Measurements from ENCODE around the gene CA10. TPM values are rescaled to one million over a fixed set of nuclear protein-coding genes. Genes with fewer than 3 reads are reported as not detected.

CA10 gene
- total and polyA plus RNA-seq, 2 donors (not counting 1 experiment from before 2014, with no cell fraction given) = not detected

GRCh38 chr17:52027081-52027480 is 131.4 kb downstream of the CA10 start:
- H2AFZ ChIP-seq (ENCODE audit: low read length) = no peak overlapping the region
- no peaks in the 10 kb centered on the region for H3K27me3 ChIP-seq (ENCODE audit: control insufficient read depth, insufficient read depth, low read length)
- no peak overlapping the region for H3K4me3 ChIP-seq (replicated peaks in 1 of 4; ENCODE audit: control extremely low read depth in 1 of 4, insufficient read depth in 1 of 4, low read depth in 3 of 4, low read length in 4 of 4)
- H3K9ac ChIP-seq (ENCODE audit: insufficient read depth, low read length) = no peak overlapping the region
- no peaks in the 10 kb centered on the region for H3K4me1 ChIP-seq (ENCODE audit: control insufficient read depth, extremely low read depth, insufficient read depth, low read length)
- H4K20me1 ChIP-seq (ENCODE audit: control insufficient read depth, extremely low read depth, insufficient read depth, low read length) = no peaks in the 10 kb centered on the region
- H3K27ac ChIP-seq (ENCODE audit: insufficient read depth, low read length) = no peak overlapping the region
- no peaks in the 10 kb centered on the region for H3K36me3 ChIP-seq (ENCODE audit: control insufficient read depth, insufficient read depth, low read length)
- no peaks in the 10 kb centered on the region for H3K9me3 ChIP-seq (ENCODE audit: control insufficient read depth, insufficient read depth, low read depth, low read length)
- no peak overlapping the region for H3K4me2 ChIP-seq (ENCODE audit: extremely low read depth, insufficient read depth, low read length)
- DNase-seq (ENCODE audit: low read depth in 2 of 2) = peak in 1 of 2 donors; percentile 6
- TF ChIP-seq EZH2 (IDR thresholded peaks at IDR 0.05; ENCODE audit: low read length, missing control alignments) = no peak
- TF ChIP-seq, protein P1, sequence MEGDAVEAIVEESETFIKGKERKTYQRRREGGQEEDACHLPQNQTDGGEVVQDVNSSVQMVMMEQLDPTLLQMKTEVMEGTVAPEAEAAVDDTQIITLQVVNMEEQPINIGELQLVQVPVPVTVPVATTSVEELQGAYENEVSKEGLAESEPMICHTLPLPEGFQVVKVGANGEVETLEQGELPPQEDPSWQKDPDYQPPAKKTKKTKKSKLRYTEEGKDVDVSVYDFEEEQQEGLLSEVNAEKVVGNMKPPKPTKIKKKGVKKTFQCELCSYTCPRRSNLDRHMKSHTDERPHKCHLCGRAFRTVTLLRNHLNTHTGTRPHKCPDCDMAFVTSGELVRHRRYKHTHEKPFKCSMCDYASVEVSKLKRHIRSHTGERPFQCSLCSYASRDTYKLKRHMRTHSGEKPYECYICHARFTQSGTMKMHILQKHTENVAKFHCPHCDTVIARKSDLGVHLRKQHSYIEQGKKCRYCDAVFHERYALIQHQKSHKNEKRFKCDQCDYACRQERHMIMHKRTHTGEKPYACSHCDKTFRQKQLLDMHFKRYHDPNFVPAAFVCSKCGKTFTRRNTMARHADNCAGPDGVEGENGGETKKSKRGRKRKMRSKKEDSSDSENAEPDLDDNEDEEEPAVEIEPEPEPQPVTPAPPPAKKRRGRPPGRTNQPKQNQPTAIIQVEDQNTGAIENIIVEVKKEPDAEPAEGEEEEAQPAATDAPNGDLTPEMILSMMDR (conservative IDR thresholded peaks at IDR 0.05 in 1 of 2, IDR thresholded peaks at IDR 0.05 in 1 of 2; ENCODE audit: low read depth in 1 of 2, low read length in 2 of 2) = no peak
- H3K79me2 ChIP-seq (ENCODE audit: control insufficient read depth, insufficient read depth, low read length) = no peaks in the 10 kb centered on the region

- TF ChIP-seq, protein P1 (conservative IDR thresholded peaks at IDR 0.05 in 1 of 2, IDR thresholded peaks at IDR 0.05 in 1 of 2; ENCODE audit: low read depth in 1 of 2, low read length in 2 of 2) = no peak
- no peak for TF ChIP-seq EZH2 (IDR thresholded peaks at IDR 0.05; ENCODE audit: low read length, missing control alignments)
- Histone ChIP-seq H3K79me2 (ENCODE audit: control insufficient read depth, insufficient read depth, low read length) (no peaks in the 10 kb centered on the region), H3K9me3 (ENCODE audit: control insufficient read depth, insufficient read depth, low read depth, low read length) (no peaks in the 10 kb centered on the region), H3K27me3 (ENCODE audit: control insufficient read depth, insufficient read depth, low read length) (no peaks in the 10 kb centered on the region), H2AFZ (ENCODE audit: low read length) (no peak overlapping the region), H3K36me3 (ENCODE audit: control insufficient read depth, insufficient read depth, low read length) (no peaks in the 10 kb centered on the region), H3K4me2 (ENCODE audit: extremely low read depth, insufficient read depth, low read length) (no peak overlapping the region), H3K4me1 (ENCODE audit: control insufficient read depth, extremely low read depth, insufficient read depth, low read length) (no peaks in the 10 kb centered on the region), H4K20me1 (ENCODE audit: control insufficient read depth, extremely low read depth, insufficient read depth, low read length) (no peaks in the 10 kb centered on the region), H3K4me3 (replicated peaks in 1 of 4; ENCODE audit: control extremely low read depth in 1 of 4, insufficient read depth in 1 of 4, low read depth in 3 of 4, low read length in 4 of 4) (no peak overlapping the region), H3K9ac (ENCODE audit: insufficient read depth, low read length) (no peak overlapping the region), H3K27ac (ENCODE audit: insufficient read depth, low read length) (no peak overlapping the region)
- no peak for DNase-seq (ENCODE audit: low read depth in 2 of 2)
Measured at GRCh38 chr17:52026075-52026474, 132.4 kb downstream of the CA10 start.

GRCh38 chr17:52025236-52025635 is 133.3 kb downstream of the CA10 start:
- DNase-seq (ENCODE audit: low read depth in 2 of 2) = peak in 1 of 2 donors; percentile 70
- Histone ChIP-seq H3K79me2 (ENCODE audit: control insufficient read depth, insufficient read depth, low read length) (no peaks in the 10 kb centered on the region), H3K27ac (ENCODE audit: insufficient read depth, low read length) (no peak overlapping the region), H3K27me3 (ENCODE audit: control insufficient read depth, insufficient read depth, low read length) (no peaks in the 10 kb centered on the region), H3K4me3 (replicated peaks in 1 of 4; ENCODE audit: control extremely low read depth in 1 of 4, insufficient read depth in 1 of 4, low read depth in 3 of 4, low read length in 4 of 4) (no peak overlapping the region), H3K4me2 (ENCODE audit: extremely low read depth, insufficient read depth, low read length) (no peak overlapping the region), H3K9ac (ENCODE audit: insufficient read depth, low read length) (no peak overlapping the region), H4K20me1 (ENCODE audit: control insufficient read depth, extremely low read depth, insufficient read depth, low read length) (no peaks in the 10 kb centered on the region), H3K36me3 (ENCODE audit: control insufficient read depth, insufficient read depth, low read length) (no peaks in the 10 kb centered on the region), H2AFZ (ENCODE audit: low read length) (no peak overlapping the region), H3K4me1 (ENCODE audit: control insufficient read depth, extremely low read depth, insufficient read depth, low read length) (no peaks in the 10 kb centered on the region), H3K9me3 (ENCODE audit: control insufficient read depth, insufficient read depth, low read depth, low read length) (no peaks in the 10 kb centered on the region)
- no peak for TF ChIP-seq EZH2 (IDR thresholded peaks at IDR 0.05; ENCODE audit: low read length, missing control alignments)
- TF ChIP-seq, protein P1 (conservative IDR thresholded peaks at IDR 0.05 in 1 of 2, IDR thresholded peaks at IDR 0.05 in 1 of 2; ENCODE audit: low read depth in 1 of 2, low read length in 2 of 2) = no peak
